H1 (cell line): ENCODE measurements around the gene FBXO38.

Experiments
- BCL11A ChIP-seq, 2 experiments: IDR thresholded peaks; one replicate each; pipeline ENCODE4 v1.6.1; 2011; ENCODE audit warnings: low read depth in 2 of 2, low read length in 2 of 2, mild to moderate bottlenecking in 2 of 2
- CTCF ChIP-seq, 3 experiments: IDR thresholded peaks; 1 replicate in 2 of 3; 2 replicates in 1 of 3; pipeline versions ENCODE4 v1.5.1 to v1.6.1; 2011; ENCODE audit warnings: low read length in 3 of 3, mild to moderate bottlenecking in 3 of 3, inconsistent platforms in 2 of 3, low read depth in 1 of 3, moderate library complexity in 1 of 3; ENCODE audit not compliant: insufficient read depth in 1 of 3; ENCODE audit errors: control extremely low read depth in 1 of 3
- GABPA ChIP-seq: IDR thresholded peaks from 2 replicates; pipeline ENCODE4 v1.6.1; 2011; ENCODE audit warnings: mild to moderate bottlenecking, low read length, moderate library complexity, borderline replicate concordance; ENCODE audit not compliant: insufficient read depth
- MAFK ChIP-seq: IDR thresholded peaks from 2 replicates; pipeline ENCODE4 v1.6.1; 2012; ENCODE audit warnings: low read depth, mild to moderate bottlenecking, improper control_type of control experiment, low read length
- MAX ChIP-seq: IDR thresholded peaks from 2 replicates; pipeline ENCODE4 v1.6.1; 2012; ENCODE audit warnings: inconsistent platforms
- POLR2A ChIP-seq, 2 experiments: IDR thresholded peaks; 1 replicate in 1 of 2; 2 replicates in 1 of 2; pipeline ENCODE4 v1.6.1; 2011; ENCODE audit warnings: low read depth in 2 of 2, low read length in 2 of 2, mild to moderate bottlenecking in 2 of 2; ENCODE audit errors: control extremely low read depth in 1 of 2
- RAD21 ChIP-seq, 2 experiments: IDR thresholded peaks in 1 of 2; conservative IDR thresholded peaks in 1 of 2; 2 replicates each; pipeline ENCODE4 v1.6.1; 2011; ENCODE audit warnings: low read depth in 2 of 2, low read length in 2 of 2, improper control_type of control experiment in 1 of 2, inconsistent platforms in 1 of 2, mild to moderate bottlenecking in 1 of 2, moderate library complexity in 1 of 2
- TEAD4 ChIP-seq: IDR thresholded peaks from 2 replicates; pipeline ENCODE4 v1.6.1; 2012; ENCODE audit warnings: low read depth, low read length, inconsistent platforms, mixed read lengths

GRCh38 chr5:148466236-148466580 is 82.5 kb downstream of the FBXO38 start:
- no peak for TF ChIP-seq CTCF (IDR thresholded peaks at IDR 0.05; ENCODE audit: control extremely low read depth in 1 of 3, insufficient read depth in 1 of 3, low read depth in 1 of 3, low read length in 3 of 3)
- TF ChIP-seq MAX = no peak
- no peak for TF ChIP-seq POLR2A (IDR thresholded peaks at IDR 0.05; ENCODE audit: control extremely low read depth in 1 of 2, low read depth in 2 of 2, low read length in 2 of 2)
- TF ChIP-seq BCL11A (IDR thresholded peaks at IDR 0.05; ENCODE audit: low read depth in 2 of 2, low read length in 2 of 2) = no peak
- TF ChIP-seq GABPA = no peak
- TF ChIP-seq RAD21 (IDR thresholded peaks at IDR 0.05 in 1 of 2, conservative IDR thresholded peaks at IDR 0.05 in 1 of 2; ENCODE audit: low read depth in 2 of 2, low read length in 2 of 2) = no peak
- no peak for TF ChIP-seq MAFK
- no peak for TF ChIP-seq TEAD4
